ENCODE data around the gene FOXP1.

GRCh38 chr3:71548705-71549384, 34.7 kb downstream of the FOXP1 start:
- no peak for TF ChIP-seq CTCF (IDR thresholded peaks at IDR 0.05; ENCODE audit: poor library complexity)
- TF ChIP-seq EZH2 (IDR thresholded peaks at IDR 0.05; ENCODE audit: borderline replicate concordance), result no peak
